Small intestine (tissue), 7 donors: ENCODE results near the gene PDE4D. TPM values are rescaled to one million over a fixed set of nuclear protein-coding genes. Genes with fewer than 3 reads are reported as not detected.
A peak's percentile ranks its signal among the peaks of the same experiment; 100 is the strongest.

Experiments
- DNase-seq, 2 donors: peaks; one replicate each; pipeline versions ENCODE4 v3.0.0 to v3.0.0-alpha.2; 2013
- FAIRE-seq: peaks from 2 replicates; lab custom pipeline; 2012; peaks lifted over from hg19 to GRCh38; lab: Jason Lieb, UNC
- H3K27ac ChIP-seq, 3 donors: one replicate each; pipeline ENCODE4 v1.5.1; 2013; ENCODE audit warnings: low read length in 2 of 3, mild to moderate bottlenecking in 2 of 3, control low read depth in 1 of 3, inconsistent platforms in 1 of 3, low read depth in 1 of 3, moderate library complexity in 1 of 3
- H3K27me3 ChIP-seq, 3 donors: one replicate each; pipeline ENCODE4 v1.6.1; 2013; ENCODE audit warnings: low read length in 3 of 3, inconsistent platforms in 1 of 3; ENCODE audit not compliant: control insufficient read depth in 3 of 3, insufficient read depth in 3 of 3
- H3K36me3 ChIP-seq, 3 donors: one replicate each; pipeline ENCODE4 v1.6.1; 2013; ENCODE audit warnings: low read length in 3 of 3, inconsistent platforms in 1 of 3, low read depth in 1 of 3, mild to moderate bottlenecking in 1 of 3, moderate library complexity in 1 of 3; ENCODE audit not compliant: control insufficient read depth in 3 of 3, insufficient read depth in 2 of 3
- H3K4me1 ChIP-seq, 3 donors: one replicate each; pipeline ENCODE4 v1.6.1; 2013; ENCODE audit warnings: low read length in 2 of 3, inconsistent platforms in 1 of 3, low read depth in 1 of 3, mild to moderate bottlenecking in 1 of 3, moderate library complexity in 1 of 3; ENCODE audit not compliant: control insufficient read depth in 3 of 3, insufficient read depth in 2 of 3
- H3K4me3 ChIP-seq, 3 donors: one replicate each; pipeline ENCODE4 v1.5.1; 2013; ENCODE audit warnings: low read length in 3 of 3, control low read depth in 1 of 3, inconsistent platforms in 1 of 3, low read depth in 1 of 3, mild to moderate bottlenecking in 1 of 3, moderate library complexity in 1 of 3
- H3K9me3 ChIP-seq, 2 donors: one replicate each; pipeline ENCODE4 v1.6.1; 2013; ENCODE audit warnings: low read depth in 1 of 2, low read length in 1 of 2; ENCODE audit not compliant: control insufficient read depth in 2 of 2, insufficient read depth in 1 of 2
- WGBS, 3 donors: extraction: QIAGEN DNeasy Blood & Tissue Kit; methylation state at CpG; one replicate each; pipeline ENCODE4 v1.1.7; 2013; 5-methylcytosine and 5-hydroxymethylcytosine counted together
- polyA plus RNA-seq, 4 donors: library from polyadenylated mRNA; stranded (reverse) in 3 of 4; unstranded in 1 of 4; fragments of 200-250 nt in 3 of 4; fragments of 120-200 nt in 1 of 4; gene quantifications; one replicate each; pipeline versions ENCODE4 v1.2.1 to v1.2.3, GENCODE V29; 2013
- donor health status: healthy with polysubstance abuse.
- donor health status: control.
- donor health status: control.
- donor health status: Bipolar disorder and iron deficiency.
- donor health status: healthy.

The PDE4D gene
- polyA plus RNA-seq, 4 donors: 2.9 to 16.2 (median 5.3) TPM

GRCh38 chr5:59260200-59260599 lies 633.3 kb downstream of the PDE4D start:
- H3K27me3 ChIP-seq: no peaks in the 10 kb centered on the region
- DNase-seq: no peak
- no peak overlapping the region for H3K27ac ChIP-seq
- H3K4me1 ChIP-seq: peaks cover 0 to 2% (median 0%) of the 10 kb centered on the region in 3 donors
- H3K36me3 ChIP-seq: no peaks in the 10 kb centered on the region
- FAIRE-seq: no peak
- no peak overlapping the region for H3K4me3 ChIP-seq
- WGBS, 3 donors: 89 to 94% (median 94%) methylated on average over 3 of the region's 3 CpGs
- no peaks in the 10 kb centered on the region for H3K9me3 ChIP-seq

DNA sequence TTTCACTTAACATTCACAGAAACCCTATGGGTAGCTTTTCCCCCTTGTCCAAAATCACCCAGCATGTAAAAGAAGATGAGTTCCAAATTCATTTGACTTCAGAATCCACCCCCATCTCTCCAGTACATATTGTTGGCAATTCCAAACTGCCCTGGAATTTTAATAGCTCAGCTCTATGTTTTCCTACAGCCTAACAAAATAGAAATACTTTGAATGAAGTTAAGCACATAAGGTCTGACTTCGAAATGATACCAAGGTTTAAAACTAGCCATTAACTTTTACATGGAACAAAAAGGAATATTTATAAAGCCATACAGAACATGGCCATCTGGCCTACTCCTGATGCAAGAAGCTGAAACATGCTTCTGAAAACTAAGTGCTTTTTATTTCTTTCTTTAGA lies 634.3 kb downstream of the PDE4D start:
- no peaks in the 10 kb centered on the region for H3K36me3 ChIP-seq
- H3K27me3 ChIP-seq: no peaks in the 10 kb centered on the region
- H3K4me1 ChIP-seq: no peaks in the 10 kb centered on the region
- DNase-seq: no peak
- 74 to 95% (median 82%) methylated on average over 1 of the region's 1 CpG for WGBS, 3 donors
- H3K4me3 ChIP-seq: no peak overlapping the region
- no peak for FAIRE-seq
- no peaks in the 10 kb centered on the region for H3K9me3 ChIP-seq
- no peak overlapping the region for H3K27ac ChIP-seq

DNA sequence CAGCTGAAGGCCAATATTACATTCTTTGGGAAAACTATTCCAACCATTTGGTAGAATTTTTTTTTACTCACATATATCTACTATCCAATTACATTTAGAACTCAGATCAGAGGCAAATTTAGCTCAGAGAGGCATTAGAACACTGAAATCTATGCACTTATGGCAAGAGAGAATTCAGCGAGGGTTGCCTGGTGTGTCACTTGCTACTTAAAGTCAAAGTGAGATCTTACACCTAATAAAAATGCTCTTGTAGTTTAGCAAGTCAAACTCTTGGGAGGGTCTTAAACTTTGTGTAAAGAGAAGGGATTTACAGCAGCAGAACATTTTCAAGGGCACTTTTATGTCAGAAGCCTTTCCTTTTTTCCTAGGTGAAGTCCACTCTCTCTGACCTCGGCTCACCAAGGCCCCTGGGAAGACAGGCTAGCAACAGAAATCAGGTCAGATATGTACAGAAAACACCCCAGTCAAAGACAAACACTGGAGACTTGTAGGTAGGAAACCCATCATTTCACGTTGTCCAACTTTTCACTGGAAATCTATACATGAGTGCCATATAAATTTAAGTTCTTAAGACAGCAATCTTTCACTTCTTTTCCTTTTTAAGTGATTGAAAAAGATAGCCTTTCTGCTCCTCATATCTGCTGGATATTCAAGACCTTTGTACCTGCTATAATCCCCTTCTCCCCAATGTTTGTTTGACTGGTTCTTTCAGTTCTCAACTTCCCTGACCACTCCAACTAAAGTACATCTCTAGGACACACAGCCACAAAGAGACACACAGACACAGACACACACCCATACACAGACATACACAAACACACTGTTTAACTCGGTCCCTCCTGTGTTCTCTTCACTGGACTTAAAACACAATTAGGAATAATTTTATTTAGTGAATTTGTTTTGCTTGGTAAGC lies 635.8 kb downstream of the PDE4D start:
- Histone ChIP-seq H3K4me3 (no peak overlapping the region), H3K4me1 (no peaks in the 10 kb centered on the region), H3K36me3 (no peaks in the 10 kb centered on the region), H3K9me3 (no peaks in the 10 kb centered on the region), H3K27me3 (no peaks in the 10 kb centered on the region), H3K27ac (no peak overlapping the region)
- WGBS, 3 donors: 35 to 71% (median 42%) methylated on average over 4 of the region's 4 CpGs
- FAIRE-seq (no peak), DNase-seq (peak; percentile 16 to 50)

- WGBS, 3 donors: 38 to 69% (median 52%) methylated on average over 3 of the region's 3 CpGs
- no peaks in the 10 kb centered on the region for H3K4me1 ChIP-seq
- FAIRE-seq: no peak
Measured at GRCh38 chr5:59256331-59256730, 637.2 kb downstream of the PDE4D start.

GRCh38 chr5:59254055-59254687 lies 639.4 kb downstream of the PDE4D start:
- WGBS, 3 donors: 89 to 98% (median 98%) methylated on average over 2 of the region's 2 CpGs
- FAIRE-seq (no peak), DNase-seq (no peak)
- H3K36me3 ChIP-seq: no peaks in the 10 kb centered on the region
- no peak overlapping the region for H3K27ac ChIP-seq
- H3K4me1 ChIP-seq: no peaks in the 10 kb centered on the region
- H3K9me3 ChIP-seq: no peaks in the 10 kb centered on the region
- H3K27me3 ChIP-seq: no peaks in the 10 kb centered on the region
- no peak overlapping the region for H3K4me3 ChIP-seq

More at GRCh38 chr5:59256331-59256730, 637.2 kb downstream of the PDE4D start:
- Histone ChIP-seq H3K27me3 (no peaks in the 10 kb centered on the region), H3K27ac (no peak overlapping the region), H3K4me3 (no peak overlapping the region), H3K36me3 (no peaks in the 10 kb centered on the region), H3K9me3 (no peaks in the 10 kb centered on the region)
- no peak for DNase-seq

DNA sequence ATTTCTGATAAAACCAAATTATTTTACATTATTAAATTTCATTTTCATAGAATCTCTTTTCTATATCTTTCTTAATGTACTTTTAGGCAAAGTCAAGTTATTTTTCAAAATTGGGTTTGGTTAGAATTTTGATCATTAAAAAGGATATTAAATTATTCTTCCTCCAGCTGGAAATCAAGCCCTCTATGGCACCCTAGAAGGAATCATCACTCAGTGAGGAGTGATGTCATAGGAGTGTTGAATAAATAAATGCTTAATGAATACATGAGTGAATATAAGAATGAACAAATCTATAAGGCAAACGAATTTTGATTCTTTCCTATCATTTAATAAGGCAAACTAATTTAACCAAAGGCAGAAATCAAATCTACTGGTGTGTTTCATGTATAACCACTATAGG lies 639.9 kb downstream of the PDE4D start:
- no peaks in the 10 kb centered on the region for H3K9me3 ChIP-seq
- H3K27ac ChIP-seq: no peak overlapping the region
- H3K36me3 ChIP-seq: no peaks in the 10 kb centered on the region
- H3K4me3 ChIP-seq: no peak overlapping the region
- FAIRE-seq: no peak
- 53 to 73% (median 60%) methylated on average over 1 of the region's 1 CpG for WGBS, 3 donors
- DNase-seq: no peak
- H3K4me1 ChIP-seq: no peaks in the 10 kb centered on the region
- H3K27me3 ChIP-seq: no peaks in the 10 kb centered on the region

GRCh38 chr5:59251627-59252026 lies 641.9 kb downstream of the PDE4D start:
- DNase-seq: no peak
- Histone ChIP-seq H3K4me3 (no peak overlapping the region), H3K4me1 (peaks cover 0 to 5% (median 0%) of the 10 kb centered on the region in 3 donors), H3K27me3 (no peaks in the 10 kb centered on the region), H3K27ac (no peak overlapping the region), H3K36me3 (no peaks in the 10 kb centered on the region), H3K9me3 (no peaks in the 10 kb centered on the region)
- 47 to 73% (median 54%) methylated on average over 3 of the region's 3 CpGs for WGBS, 3 donors
- FAIRE-seq: no peak

GRCh38 chr5:59249726-59250125 lies 643.8 kb downstream of the PDE4D start:
- no peak for DNase-seq
- no peaks in the 10 kb centered on the region for H3K9me3 ChIP-seq
- H3K4me3 ChIP-seq: no peak overlapping the region
- WGBS, 3 donors: 93 to 98% (median 98%) methylated on average over 2 of the region's 2 CpGs
- H3K4me1 ChIP-seq: peaks cover 0 to 9% (median 5%) of the 10 kb centered on the region in 3 donors
- H3K36me3 ChIP-seq: no peaks in the 10 kb centered on the region
- H3K27me3 ChIP-seq: no peaks in the 10 kb centered on the region
- no peak overlapping the region for H3K27ac ChIP-seq
- FAIRE-seq: no peak
